SK-N-SH (cell line): ENCODE data around the gene TRIM50. TPM values are rescaled to one million over a fixed set of nuclear protein-coding genes. Genes with fewer than 3 reads are reported as not detected.

Experiments used
- CTCF ChIA-PET: fragments of 300-600, 350-600 bp; formaldehyde crosslinking; extraction: SDS; loops from one replicate; lab custom pipeline; 2021; lab: Yijun Ruan, JAX
- POLR2A ChIA-PET: fragments of 350-600 bp; sonication (Branson Sonifier 250); formaldehyde crosslinking; extraction: SDS; loops from one replicate; lab custom pipeline; 2020; ENCODE audit warnings: antibody characterized with exemption, inconsistent platforms; lab: Yijun Ruan, JAX
- DNase-seq: peaks from one replicate; pipeline ENCODE4 v3.0.0; 2012
- H2AFZ ChIP-seq: fragments of 200-600 bp; sonication (generic); 2 replicates; pipeline ENCODE4 v1.8.1; 2016; ENCODE audit warnings: antibody characterized with exemption, mild to moderate bottlenecking, low read depth
- H3F3A ChIP-seq: fragments of 200-600 bp; sonication (generic); replicated peaks from 2 replicates; pipeline ENCODE3; 2016; ENCODE audit warnings: antibody characterized with exemption, mild to moderate bottlenecking; ENCODE audit not compliant: insufficient read depth
- H3K27ac ChIP-seq, 2 experiments: fragments of 200-500 bp in 1 of 2; fragments of 200-600 bp in 1 of 2; sonication (Bioruptor generic) in 1 of 2; sonication (generic), shearing (Covaris generic) in 1 of 2; 2 replicates each; pipeline versions ENCODE4 v1.5.1 to v1.6.1; 2014 to 2016; ENCODE audit warnings: low read depth in 2 of 2, inconsistent platforms in 1 of 2, low read length in 1 of 2, mild to moderate bottlenecking in 1 of 2, mixed read lengths in 1 of 2
- H3K27me3 ChIP-seq: fragments of 200-600 bp; sonication (generic), shearing (Covaris generic); 2 replicates; pipeline ENCODE4 v1.6.1; 2016; ENCODE audit warnings: mixed run types; ENCODE audit not compliant: insufficient read depth
- H3K36me3 ChIP-seq, 2 experiments: fragments of 200-500 bp in 1 of 2; fragments of 200-600 bp in 1 of 2; sonication (Bioruptor generic) in 1 of 2; sonication (generic) in 1 of 2; replicated peaks in 1 of 2; 2 replicates each; pipeline versions ENCODE3 to v1.5.1; 2014 to 2016; ENCODE audit warnings: low read length in 1 of 2, mild to moderate bottlenecking in 1 of 2; ENCODE audit not compliant: insufficient read depth in 2 of 2, control insufficient read depth in 1 of 2
- H3K4me1 ChIP-seq, 2 experiments: fragments of 200-500 bp in 1 of 2; fragments of 200-600 bp in 1 of 2; sonication (Bioruptor generic) in 1 of 2; sonication (generic), shearing (Covaris generic) in 1 of 2; 2 replicates each; pipeline versions ENCODE4 v1.5.1 to v1.6.1; 2014 to 2016; ENCODE audit warnings: low read depth in 1 of 2, low read length in 1 of 2, mixed run types in 1 of 2; ENCODE audit not compliant: insufficient read depth in 2 of 2, control insufficient read depth in 1 of 2
- H3K4me2 ChIP-seq: fragments of 200-600 bp; sonication (generic), shearing (Covaris generic); 2 replicates; pipeline ENCODE4 v1.6.1; 2017; ENCODE audit warnings: mixed run types
- H3K4me3 ChIP-seq, 2 experiments: fragments of 200-500 bp in 1 of 2; fragments of 200-600 bp in 1 of 2; sonication (Bioruptor generic) in 1 of 2; sonication (generic), shearing (Covaris generic) in 1 of 2; 2 replicates each; pipeline versions ENCODE4 v1.5.1 to v1.8.1; 2014 to 2016; ENCODE audit warnings: low read depth in 2 of 2, inconsistent platforms in 1 of 2, low read length in 1 of 2, mild to moderate bottlenecking in 1 of 2, mixed read lengths in 1 of 2, moderate library complexity in 1 of 2
- H3K79me2 ChIP-seq: fragments of 200-600 bp; sonication (generic); 2 replicates; pipeline ENCODE4 v1.8.1; 2017; ENCODE audit warnings: mild to moderate bottlenecking; ENCODE audit not compliant: insufficient read depth
- H3K9ac ChIP-seq: fragments of 200-600 bp; sonication (generic); 2 replicates; pipeline ENCODE4 v1.6.1; 2017; ENCODE audit warnings: mixed run types
- H3K9me2 ChIP-seq: fragments of 200-600 bp; sonication (generic); 2 replicates; pipeline ENCODE4 v1.6.1; 2017; ENCODE audit warnings: mixed run types
- H3K9me3 ChIP-seq: fragments of 200-600 bp; sonication (generic); 2 replicates; pipeline ENCODE4 v1.6.1; 2017; ENCODE audit warnings: mixed run types, mild to moderate bottlenecking, moderate library complexity
- H4K20me1 ChIP-seq: fragments of 200-600 bp; sonication (generic); 2 replicates; pipeline ENCODE4 v1.6.1; 2017; ENCODE audit warnings: mild to moderate bottlenecking, mixed run types; ENCODE audit not compliant: insufficient read depth
- EZH2phosphoT487 ChIP-seq: fragments of 200-600 bp; sonication (generic); IDR thresholded peaks from 2 replicates; pipeline ENCODE4 v1.6.1; 2017; ENCODE audit warnings: low read depth, mixed run types, mild to moderate bottlenecking, antibody characterized with exemption, moderate library complexity, borderline replicate concordance
- FOXJ3 ChIP-seq: sonication (generic); formaldehyde crosslinking; IDR thresholded peaks from 2 replicates; pipeline ENCODE4 v1.5.1; 2020; ENCODE audit warnings: mild to moderate bottlenecking, missing genetic modification reagents
- GABPA ChIP-seq: IDR thresholded peaks from 2 replicates; pipeline ENCODE4 v1.4.0; 2012; ENCODE audit warnings: low read depth, mild to moderate bottlenecking
- IRF3 ChIP-seq: fragments of 150-350 bp; IDR thresholded peaks from 2 replicates; pipeline ENCODE4 v1.6.1; 2016; ENCODE audit warnings: mild to moderate bottlenecking, low read depth, low read length
- MAX ChIP-seq: IDR thresholded peaks from 2 replicates; pipeline ENCODE4 v1.4.0; 2012; ENCODE audit warnings: low read depth
- TEAD4 ChIP-seq: IDR thresholded peaks from 2 replicates; pipeline ENCODE4 v1.4.0; 2012; ENCODE audit warnings: mild to moderate bottlenecking, borderline replicate concordance; ENCODE audit not compliant: insufficient read depth
- USF1 ChIP-seq: IDR thresholded peaks from 2 replicates; pipeline ENCODE4 v1.4.0; 2012; ENCODE audit warnings: low read depth, borderline replicate concordance
- WGBS: methylation state at CpG from one replicate; pipeline ENCODE4 v1.1.6; 2017; ENCODE audit warnings: low lambda C conversion rate; 5-methylcytosine and 5-hydroxymethylcytosine counted together
- polyA plus RNA-seq, 3 experiments: library from polyadenylated mRNA; depleted of rRNA; stranded (reverse); fragments of >200 nt; gene quantifications; 2 replicates each; pipeline ENCODE4 v1.2.3, GENCODE V29; 2012
- TF ChIP-seq, protein P1 (sequence below): IDR thresholded peaks from 2 replicates; pipeline ENCODE4; 2012
- TF ChIP-seq, protein P2 (sequence below): fragments of 150-350 bp; IDR thresholded peaks from 2 replicates; pipeline ENCODE4 v1.6.1; 2017; ENCODE audit warnings: antibody characterized with exemption, low read length, low read depth, borderline replicate concordance

TRIM50 gene
- polyA plus RNA-seq, 1 of the 3 experiments (the other 2 are of a cell fraction): not detected

DNA sequence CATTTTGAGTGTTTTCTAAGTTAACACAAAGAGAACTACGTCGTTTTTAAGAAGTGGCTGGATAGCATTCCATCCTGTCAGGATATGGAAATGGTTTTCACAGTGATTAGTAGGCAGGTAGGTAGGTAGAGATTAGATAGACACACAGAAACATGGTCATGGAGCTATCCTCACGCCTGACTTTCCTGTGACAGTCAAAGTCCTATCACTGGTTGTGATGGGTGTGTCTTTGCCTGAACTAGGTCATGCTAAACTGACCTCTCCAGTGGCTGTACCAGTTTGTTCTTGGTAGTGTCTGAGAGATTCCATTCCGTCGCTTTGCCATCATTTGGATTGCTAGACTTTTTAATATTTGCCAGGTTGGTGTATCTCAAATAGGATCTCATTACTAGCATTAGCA is 28.3 kb upstream of the TRIM50 start:
- TF ChIP-seq USF1 (no peak), EZH2phosphoT487 (no peak), GABPA (no peak), MAX (no peak)
- TF ChIP-seq, protein P1, sequence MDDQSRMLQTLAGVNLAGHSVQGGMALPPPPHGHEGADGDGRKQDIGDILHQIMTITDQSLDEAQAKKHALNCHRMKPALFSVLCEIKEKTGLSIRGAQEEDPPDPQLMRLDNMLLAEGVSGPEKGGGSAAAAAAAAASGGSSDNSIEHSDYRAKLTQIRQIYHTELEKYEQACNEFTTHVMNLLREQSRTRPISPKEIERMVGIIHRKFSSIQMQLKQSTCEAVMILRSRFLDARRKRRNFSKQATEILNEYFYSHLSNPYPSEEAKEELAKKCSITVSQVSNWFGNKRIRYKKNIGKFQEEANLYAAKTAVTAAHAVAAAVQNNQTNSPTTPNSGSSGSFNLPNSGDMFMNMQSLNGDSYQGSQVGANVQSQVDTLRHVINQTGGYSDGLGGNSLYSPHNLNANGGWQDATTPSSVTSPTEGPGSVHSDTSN: no peak
- Histone ChIP-seq H3F3A (no peaks in the 10 kb centered on the region), H3K36me3 (no peaks in the 10 kb centered on the region), H3K4me2 (no peak overlapping the region), H2AFZ (no peak overlapping the region), H3K79me2 (no peaks in the 10 kb centered on the region), H3K4me1 (peaks cover 0 to 4% of the 10 kb centered on the region in 2 experiments; a peak in 1 of 4 replicates), H3K27me3 (peaks cover 21% of the 10 kb centered on the region; the same call in 1 of the 2 replicates), H3K9me2 (no peaks in the 10 kb centered on the region), H3K27ac (no peak overlapping the region), H3K9me3 (no peaks in the 10 kb centered on the region), H3K9ac (no peak overlapping the region), H4K20me1 (no peaks in the 10 kb centered on the region), H3K4me3 (no peak overlapping the region)
- WGBS: 82% methylated on average over 5 of the region's 5 CpGs
- ChIA-PET POLR2A (no interaction called here), CTCF (interaction anchor here (0.7 to 7.7 kb wide), 3 partner anchors 14 to 95 kb away, joined by 3 to 44 read pairs (median 6); no protein-coding TSS in a partner anchor)
- no peak for DNase-seq

DNA sequence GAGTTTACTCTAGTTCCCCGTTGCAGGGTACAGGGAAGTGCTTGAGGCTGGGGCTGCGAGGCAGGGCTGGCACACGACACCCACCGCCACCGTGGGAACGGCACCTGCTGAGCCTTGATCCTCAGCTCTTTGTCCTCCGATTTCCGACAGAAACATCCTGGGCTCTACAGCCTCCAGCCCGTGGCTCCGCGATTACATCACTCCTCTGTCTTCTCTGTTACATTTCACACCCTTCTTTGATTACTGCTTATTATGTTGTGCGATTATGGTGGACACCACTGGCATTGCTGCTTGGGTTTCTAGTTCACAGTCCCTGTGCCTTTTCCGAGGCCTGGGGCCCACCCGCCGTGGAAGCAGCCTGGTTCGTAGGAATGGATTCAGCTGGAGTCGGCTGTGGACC is 26.9 kb upstream of the TRIM50 start:
- DNase-seq: no peak
- Histone ChIP-seq H3K36me3 (no peaks in the 10 kb centered on the region), H3K27me3 (peaks cover 21% of the 10 kb centered on the region; the same call in 1 of the 2 replicates), H3K9me3 (no peaks in the 10 kb centered on the region), H3K4me3 (no peak overlapping the region), H3K27ac (no peak overlapping the region), H3K79me2 (no peaks in the 10 kb centered on the region), H3F3A (no peaks in the 10 kb centered on the region), H2AFZ (no peak overlapping the region), H3K4me1 (peaks cover 0 to 4% of the 10 kb centered on the region in 2 experiments; a peak in 1 of 4 replicates), H3K4me2 (no peak overlapping the region), H4K20me1 (no peaks in the 10 kb centered on the region), H3K9ac (no peak overlapping the region), H3K9me2 (no peaks in the 10 kb centered on the region)
- TF ChIP-seq IRF3: no peak
- TF ChIP-seq TEAD4: no peak
- TF ChIP-seq EZH2phosphoT487: no peak
- TF ChIP-seq, protein P2, sequence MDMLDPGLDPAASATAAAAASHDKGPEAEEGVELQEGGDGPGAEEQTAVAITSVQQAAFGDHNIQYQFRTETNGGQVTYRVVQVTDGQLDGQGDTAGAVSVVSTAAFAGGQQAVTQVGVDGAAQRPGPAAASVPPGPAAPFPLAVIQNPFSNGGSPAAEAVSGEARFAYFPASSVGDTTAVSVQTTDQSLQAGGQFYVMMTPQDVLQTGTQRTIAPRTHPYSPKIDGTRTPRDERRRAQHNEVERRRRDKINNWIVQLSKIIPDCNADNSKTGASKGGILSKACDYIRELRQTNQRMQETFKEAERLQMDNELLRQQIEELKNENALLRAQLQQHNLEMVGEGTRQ: no peak
- no peak for TF ChIP-seq FOXJ3 (CRISPR knock-in tag)
- POLR2A ChIA-PET: no interaction called here
- CTCF ChIA-PET: interaction anchor here (1.1 to 7.7 kb wide), 3 partner anchors 9 to 97 kb away, joined by 4 to 44 read pairs (median 6); no protein-coding TSS in a partner anchor
- 79% methylated on average over 17 of the region's 17 CpGs for WGBS
